RPMI7951 (cell line): ENCODE data around the gene IL20RA. TPM values are rescaled to one million over a fixed set of nuclear protein-coding genes. Genes with fewer than 3 reads are reported as not detected.
A peak's percentile ranks its signal among the peaks of the same experiment; 100 is the strongest.
"Not testable (repeated sequence)": the region's sequence is repeated elsewhere in the genome, so short reads cannot be mapped to it uniquely, and the experiment has no call there.

Source experiments
- DNase-seq: peaks from one replicate; pipeline ENCODE4 v3.0.0-alpha.2; 2012; ENCODE audit warnings: low read depth
- total RNA-seq: library from RNA; depleted of rRNA; stranded (reverse); fragments of >200 nt; shearing (Covaris generic); gene quantifications from 2 replicates; pipeline ENCODE4 v1.2.3, GENCODE V29; 2014

The IL20RA gene
- total RNA-seq, 1 experiment from 2014 or later, result not detected

GRCh38 chr6:136975089-136975715 is 69.6 kb downstream of the IL20RA start:
- no peak for DNase-seq

GRCh38 chr6:136973781-136974180 is 71.0 kb downstream of the IL20RA start:
- DNase-seq, result not testable (repeated sequence)

DNA sequence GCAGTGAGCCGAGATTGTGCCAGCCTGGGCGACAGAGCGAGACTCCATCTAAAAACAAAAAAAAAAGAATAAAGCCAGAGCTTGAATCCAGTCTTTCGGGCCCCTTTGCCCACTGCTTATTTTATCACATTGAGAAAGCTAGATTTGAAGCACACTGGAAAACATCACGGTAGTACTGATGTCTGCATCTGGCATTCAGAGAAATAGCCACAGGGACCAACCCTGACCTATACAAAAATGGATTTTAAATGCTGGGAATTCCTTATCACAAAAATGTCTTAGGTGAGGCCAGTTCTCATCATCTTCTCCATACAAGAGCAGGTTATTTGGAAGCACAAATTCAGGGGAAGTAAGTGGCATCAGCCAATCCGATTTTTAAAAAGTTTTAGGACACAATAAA is 73.2 kb downstream of the IL20RA start:
- DNase-seq, result no peak

DNA sequence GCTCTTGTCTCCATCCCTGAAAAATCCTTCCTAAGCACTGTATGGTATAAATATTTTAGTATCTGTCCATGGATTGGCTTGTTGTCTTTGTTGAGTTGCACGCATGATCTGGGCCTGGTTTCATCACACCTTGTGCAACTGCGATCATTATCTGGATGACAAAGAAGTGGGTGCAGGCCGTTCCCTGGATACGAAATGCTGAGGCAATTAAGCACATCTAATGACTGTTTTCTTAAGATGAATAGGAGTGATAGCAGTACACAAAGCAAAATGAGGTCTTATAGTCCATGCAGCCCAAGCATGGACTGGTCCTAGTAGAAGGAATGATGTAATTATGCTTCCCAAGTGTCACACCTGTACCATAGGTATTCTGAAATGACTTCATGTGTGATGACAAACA is 74.8 kb downstream of the IL20RA start:
- no peak for DNase-seq

- no peak for DNase-seq
Observed at GRCh38 chr6:136969433-136969832, 75.3 kb downstream of the IL20RA start.

DNA sequence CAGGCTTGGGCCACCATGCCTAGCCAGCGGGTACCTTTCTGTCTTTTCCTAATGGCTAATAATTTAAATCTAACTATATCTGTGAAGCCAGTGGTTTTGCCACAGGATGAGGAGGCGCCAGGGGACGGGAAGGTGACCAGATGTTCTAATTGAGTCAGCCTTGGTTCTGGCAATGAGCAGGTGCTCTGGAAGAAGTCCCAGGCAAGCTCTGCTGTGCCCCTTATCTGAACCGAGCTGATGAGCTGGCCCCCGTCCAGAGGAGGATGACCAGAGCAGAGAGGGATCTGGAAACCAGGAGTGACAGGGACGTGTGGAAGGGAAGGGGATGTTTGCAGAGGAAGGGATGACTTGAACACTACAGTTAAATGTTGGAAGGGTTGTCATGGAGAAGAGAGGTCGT is 75.9 kb downstream of the IL20RA start:
- no peak for DNase-seq

GRCh38 chr6:136967876-136968752 is 76.7 kb downstream of the IL20RA start:
- DNase-seq, result peak; percentile 75

GRCh38 chr6:136964398-136964797 is 80.4 kb downstream of the IL20RA start:
- DNase-seq, result no peak

GRCh38 chr6:136963259-136963658 is 81.5 kb downstream of the IL20RA start:
- DNase-seq, result no peak

- peak; percentile 34 for DNase-seq
Observed at GRCh38 chr6:136962661-136963060, 82.1 kb downstream of the IL20RA start.

DNA sequence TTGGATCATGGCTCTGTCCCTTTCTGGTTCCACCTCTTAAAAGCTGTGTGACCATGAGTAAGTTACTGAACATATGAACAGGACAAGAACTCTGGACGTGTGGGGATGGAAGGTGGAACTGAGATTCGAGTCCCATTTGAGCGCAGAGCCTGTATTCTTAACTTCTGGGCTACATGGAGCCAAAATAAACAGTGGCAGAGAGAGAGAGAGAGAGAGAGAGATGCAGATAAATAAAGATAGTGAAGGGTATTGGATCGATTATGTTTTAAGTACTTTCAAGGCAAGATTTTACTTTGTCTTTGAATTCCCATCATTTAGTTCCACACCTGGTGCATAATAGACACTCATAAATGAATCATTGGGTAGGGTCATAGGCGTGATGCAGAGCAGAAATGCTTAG is 82.9 kb downstream of the IL20RA start:
- DNase-seq, result no peak

GRCh38 chr6:136960781-136961180 is 84.0 kb downstream of the IL20RA start:
- no peak for DNase-seq

DNA sequence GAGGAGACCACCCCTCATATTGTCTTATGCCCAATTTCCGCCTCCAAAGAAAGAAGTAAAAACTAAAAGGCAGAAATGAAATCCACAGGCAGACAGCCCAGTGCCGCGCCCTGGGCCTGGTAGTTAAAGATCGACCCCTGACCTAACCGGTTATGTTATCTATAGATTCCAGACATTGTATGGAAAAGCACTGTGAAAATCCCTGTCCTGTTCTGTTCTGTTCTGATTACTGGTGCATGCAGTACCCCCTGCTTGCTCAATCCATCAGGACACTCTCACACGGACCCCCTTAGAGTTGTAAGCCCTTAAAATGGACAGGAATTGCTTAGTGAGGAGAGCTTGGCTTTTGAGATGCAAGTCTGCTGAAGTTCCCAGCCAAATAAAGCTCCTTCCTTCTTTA is 84.8 kb downstream of the IL20RA start:
- not testable (repeated sequence) for DNase-seq

DNA sequence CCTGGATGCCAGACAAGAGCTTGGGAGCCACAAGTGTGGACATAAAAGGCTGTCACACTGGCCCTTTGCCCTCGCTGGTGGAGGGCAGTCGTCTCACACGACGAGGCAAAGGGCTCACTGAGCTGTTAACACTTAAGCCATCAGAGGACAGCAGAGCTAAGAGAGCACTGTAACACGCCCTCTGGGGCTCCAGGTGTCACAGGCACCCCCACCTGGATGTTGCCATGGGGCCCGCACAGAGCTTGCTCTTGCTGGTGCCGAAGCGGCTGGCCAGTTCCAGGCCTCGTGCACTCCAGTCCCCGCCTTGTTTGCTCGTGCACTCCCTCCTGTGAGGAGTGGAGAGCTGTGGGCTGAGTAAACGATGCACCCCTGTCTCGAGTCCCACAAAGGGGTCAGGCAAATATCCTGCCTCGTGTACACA is 85.3 kb downstream of the IL20RA start:
- no peak for DNase-seq

DNA sequence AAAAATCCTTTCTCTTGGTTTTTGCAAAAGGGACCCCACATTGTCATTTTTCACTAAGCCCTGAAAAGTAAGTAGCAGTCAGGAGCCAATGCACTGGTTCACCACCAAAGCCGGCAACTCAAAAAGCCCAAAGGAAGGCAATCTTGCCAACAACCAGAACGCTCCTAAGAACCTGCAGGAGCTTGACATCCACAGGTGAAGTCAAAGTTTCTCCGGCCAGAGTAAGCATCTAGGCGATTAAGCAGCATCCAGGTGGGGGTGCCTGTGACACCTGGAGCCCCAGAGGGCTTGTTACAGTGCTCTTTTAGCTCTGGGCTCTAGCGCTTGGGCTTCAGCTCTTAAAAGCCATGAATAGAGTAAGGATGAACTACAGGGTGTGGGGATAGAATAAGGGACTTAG is 86.6 kb downstream of the IL20RA start:
- DNase-seq, result no peak

DNA sequence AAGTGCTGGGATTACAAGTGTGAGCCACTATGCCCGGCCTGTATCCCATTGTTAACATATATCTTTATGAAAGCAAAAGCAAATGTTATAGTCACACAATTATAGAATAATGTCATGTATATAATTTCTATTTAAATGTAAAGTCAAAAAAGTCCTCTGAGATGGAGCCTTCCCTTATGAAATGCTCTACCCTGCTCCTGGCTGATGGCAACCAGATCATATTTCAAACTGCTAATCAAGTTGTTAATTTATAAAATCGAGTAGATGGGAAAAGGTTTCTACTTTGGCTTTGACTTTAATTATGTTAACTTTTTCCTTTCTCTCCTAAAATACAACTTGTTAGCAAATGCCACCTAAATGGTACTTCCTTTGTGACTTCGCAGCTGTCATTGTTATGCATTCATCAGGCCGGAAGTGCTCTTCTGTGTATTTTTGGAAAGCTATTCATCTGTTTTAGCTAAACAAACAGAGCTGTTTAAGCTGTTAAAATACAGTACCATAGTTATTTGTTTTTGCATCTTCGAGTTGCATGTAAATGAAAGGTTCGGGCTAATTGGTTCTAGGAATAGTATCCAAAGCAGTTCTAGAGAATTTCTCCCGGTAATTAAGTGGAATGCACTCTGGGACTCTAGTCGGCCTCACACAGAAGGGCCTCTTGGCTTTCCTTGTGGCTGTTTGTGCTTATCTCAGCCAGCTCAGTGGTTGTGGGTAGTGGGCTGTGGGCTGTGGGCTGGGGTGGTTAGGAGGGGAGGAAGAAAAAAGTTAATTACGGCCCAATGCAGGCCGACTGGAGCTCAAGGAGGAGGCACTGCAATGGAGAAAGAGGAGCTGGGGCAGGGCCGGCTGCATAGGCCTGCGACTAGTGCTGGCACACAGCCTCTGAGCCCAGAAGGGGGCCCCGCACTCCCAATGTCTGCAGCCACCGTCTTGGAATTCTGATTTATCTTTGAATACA is 87.9 kb downstream of the IL20RA start:
- DNase-seq, result no peak

DNA sequence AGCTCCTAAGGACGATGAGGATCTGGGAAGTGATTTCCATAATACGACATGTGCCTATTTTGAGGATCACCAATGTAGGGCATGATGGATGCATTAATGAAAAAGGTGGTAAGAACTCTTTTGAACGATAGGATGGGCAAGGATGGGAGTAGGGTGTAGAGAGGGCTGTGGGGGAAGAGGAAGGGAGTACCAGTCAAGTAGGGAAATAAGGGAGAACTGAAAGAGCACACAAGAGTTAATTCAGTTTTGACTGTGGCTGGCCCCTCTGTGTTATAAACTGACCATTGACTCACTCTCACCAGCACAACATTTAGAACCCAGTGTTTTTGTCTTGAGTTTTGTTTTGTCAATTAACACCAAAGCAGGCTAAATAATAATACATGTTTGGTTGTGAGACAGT is 89.6 kb downstream of the IL20RA start:
- DNase-seq, result no peak

DNA sequence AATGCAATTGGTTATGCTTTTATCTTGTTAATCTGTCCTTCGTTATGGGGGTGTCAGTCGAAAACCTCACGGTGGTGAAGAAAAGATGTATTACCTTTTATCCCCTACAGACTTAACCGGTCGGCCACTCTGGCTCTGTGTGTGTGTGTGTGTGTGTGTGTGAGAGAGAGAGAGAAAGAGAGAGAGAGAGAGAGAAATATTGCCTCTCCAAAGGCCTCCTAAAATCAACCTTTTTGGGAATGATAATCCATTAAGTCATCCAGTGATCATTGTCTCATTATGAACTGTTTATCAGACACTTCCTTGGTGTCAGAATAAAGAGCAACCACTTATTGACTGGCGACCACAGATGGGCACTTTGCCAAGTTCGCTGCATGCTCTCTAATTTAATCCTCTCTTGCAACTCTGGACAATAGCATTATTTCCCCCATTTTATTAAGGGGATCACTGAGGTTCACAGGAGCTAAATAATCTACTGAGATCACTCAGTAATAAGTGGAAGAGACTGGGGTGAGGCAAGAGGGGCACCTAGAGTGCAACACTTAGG is 92.0 kb downstream of the IL20RA start:
- DNase-seq, result no peak

- DNase-seq, result no peak
Observed at GRCh38 chr6:136950436-136951126, 94.2 kb downstream of the IL20RA start.
